ENCODE data around the gene OPHN1. TPM values are rescaled to one million over a fixed set of nuclear protein-coding genes. Genes with fewer than 3 reads are reported as not detected.

OPHN1 gene
- total RNA-seq, 1 donor from 2014 or later, result 3.7 TPM

GRCh38 chrX:68234171-68234910, 199.0 kb downstream of the OPHN1 start:
- Histone ChIP-seq H3K27me3 (ENCODE audit: insufficient read depth, low read length) (no peaks in the 10 kb centered on the region), H3K9ac (ENCODE audit: low read length) (no peak overlapping the region), H3K36me3 (ENCODE audit: insufficient read depth, low read length) (no peaks in the 10 kb centered on the region), H3K4me1 (ENCODE audit: insufficient read depth, low read length) (no peaks in the 10 kb centered on the region), H3K4me3 (ENCODE audit: insufficient read depth, low read depth, low read length) (no peak overlapping the region), H3K4me2 (ENCODE audit: low read length) (no peak overlapping the region), H4K20me1 (ENCODE audit: insufficient read depth, low read length) (no peaks in the 10 kb centered on the region), H3K27ac (ENCODE audit: low read depth, low read length) (no peak overlapping the region), H3K9me3 (ENCODE audit: insufficient read depth, low read depth, low read length) (no peaks in the 10 kb centered on the region), H2AFZ (ENCODE audit: low read depth, low read length) (no peak overlapping the region), H3K79me2 (ENCODE audit: insufficient read depth, low read length) (no peaks in the 10 kb centered on the region)
- Mint-ChIP-seq H3K4me1 (ENCODE audit: low read depth, unreplicated experiment) (peaks cover 2% of the 10 kb centered on the region), H3K4me3 (ENCODE audit: unreplicated experiment) (no peak overlapping the region), H3K36me3 (ENCODE audit: low read depth, unreplicated experiment) (no peaks in the 10 kb centered on the region), H3K9me3 (ENCODE audit: unreplicated experiment) (no peaks in the 10 kb centered on the region), H3K27ac (ENCODE audit: unreplicated experiment) (no peak overlapping the region), H3K27me3 (ENCODE audit: low read depth, unreplicated experiment) (no peaks in the 10 kb centered on the region)
- peak; percentile 47 for FAIRE-seq
- no peak for DNase-seq (ENCODE audit: low read depth)
- no peak for TF ChIP-seq CTCF (IDR thresholded peaks at IDR 0.05; ENCODE audit: insufficient read depth, low read depth, low read length)
- no peak for TF ChIP-seq EZH2 (IDR thresholded peaks at IDR 0.05; ENCODE audit: insufficient read depth, low read length)

- TF ChIP-seq EZH2 (IDR thresholded peaks at IDR 0.05; ENCODE audit: insufficient read depth, low read length), result no peak
- TF ChIP-seq CTCF (IDR thresholded peaks at IDR 0.05; ENCODE audit: insufficient read depth, low read depth, low read length), result no peak
- peaks cover 2% of the 10 kb centered on the region for H3K4me1 Mint-ChIP-seq (ENCODE audit: low read depth, unreplicated experiment)
- H3K27me3 Mint-ChIP-seq (ENCODE audit: low read depth, unreplicated experiment), result no peaks in the 10 kb centered on the region
- no peaks in the 10 kb centered on the region for H3K79me2 ChIP-seq (ENCODE audit: insufficient read depth, low read length)
- H3K27ac Mint-ChIP-seq (ENCODE audit: unreplicated experiment), result no peak overlapping the region
- no peaks in the 10 kb centered on the region for H4K20me1 ChIP-seq (ENCODE audit: insufficient read depth, low read length)
- no peak overlapping the region for H2AFZ ChIP-seq (ENCODE audit: low read depth, low read length)
- H3K9ac ChIP-seq (ENCODE audit: low read length), result no peak overlapping the region
- no peaks in the 10 kb centered on the region for H3K9me3 Mint-ChIP-seq (ENCODE audit: unreplicated experiment)
- H3K4me3 ChIP-seq (ENCODE audit: insufficient read depth, low read depth, low read length), result no peak overlapping the region
- DNase-seq (ENCODE audit: low read depth), result no peak
- H3K4me1 ChIP-seq (ENCODE audit: insufficient read depth, low read length), result no peaks in the 10 kb centered on the region
- no peak overlapping the region for H3K27ac ChIP-seq (ENCODE audit: low read depth, low read length)
- FAIRE-seq, result peak; percentile 26
- no peaks in the 10 kb centered on the region for H3K36me3 ChIP-seq (ENCODE audit: insufficient read depth, low read length)
- H3K4me2 ChIP-seq (ENCODE audit: low read length), result no peak overlapping the region
- H3K4me3 Mint-ChIP-seq (ENCODE audit: unreplicated experiment), result no peak overlapping the region
- no peaks in the 10 kb centered on the region for H3K9me3 ChIP-seq (ENCODE audit: insufficient read depth, low read depth, low read length)
- H3K27me3 ChIP-seq (ENCODE audit: insufficient read depth, low read length), result no peaks in the 10 kb centered on the region
- no peaks in the 10 kb centered on the region for H3K36me3 Mint-ChIP-seq (ENCODE audit: low read depth, unreplicated experiment)
These were observed 201.1 kb downstream of the OPHN1 start for GRCh38 chrX:68232206-68232605.

GRCh38 chrX:68209008-68209407, 224.3 kb downstream of the OPHN1 start:
- Histone ChIP-seq H3K27me3 (ENCODE audit: insufficient read depth, low read length) (no peaks in the 10 kb centered on the region), H3K27ac (ENCODE audit: low read depth, low read length) (no peak overlapping the region), H4K20me1 (ENCODE audit: insufficient read depth, low read length) (no peaks in the 10 kb centered on the region), H3K4me1 (ENCODE audit: insufficient read depth, low read length) (no peaks in the 10 kb centered on the region), H3K4me3 (ENCODE audit: insufficient read depth, low read depth, low read length) (no peak overlapping the region), H3K79me2 (ENCODE audit: insufficient read depth, low read length) (no peaks in the 10 kb centered on the region), H3K36me3 (ENCODE audit: insufficient read depth, low read length) (no peaks in the 10 kb centered on the region), H3K4me2 (ENCODE audit: low read length) (no peak overlapping the region), H3K9ac (ENCODE audit: low read length) (no peak overlapping the region), H2AFZ (ENCODE audit: low read depth, low read length) (no peak overlapping the region), H3K9me3 (ENCODE audit: insufficient read depth, low read depth, low read length) (no peaks in the 10 kb centered on the region)
- Mint-ChIP-seq H3K4me1 (ENCODE audit: low read depth, unreplicated experiment) (no peaks in the 10 kb centered on the region), H3K36me3 (ENCODE audit: low read depth, unreplicated experiment) (no peaks in the 10 kb centered on the region), H3K27me3 (ENCODE audit: low read depth, unreplicated experiment) (no peaks in the 10 kb centered on the region), H3K4me3 (ENCODE audit: unreplicated experiment) (no peak overlapping the region), H3K9me3 (ENCODE audit: unreplicated experiment) (no peaks in the 10 kb centered on the region), H3K27ac (ENCODE audit: unreplicated experiment) (no peak overlapping the region)
- FAIRE-seq, result peak; percentile 79
- no peak for DNase-seq (ENCODE audit: low read depth)
- TF ChIP-seq EZH2 (IDR thresholded peaks at IDR 0.05; ENCODE audit: insufficient read depth, low read length) (no peak), CTCF (IDR thresholded peaks at IDR 0.05; ENCODE audit: insufficient read depth, low read depth, low read length) (no peak)
